Astrocyte (in vitro differentiated cells and primary cell): Measurements from ENCODE around the gene MAP7.

ENCODE experiments used
- CTCF ChIP-seq: IDR thresholded peaks from 2 replicates; pipeline ENCODE4 v1.5.1; 2011; ENCODE audit warnings: low read depth, mild to moderate bottlenecking, inconsistent platforms, low read length, moderate library complexity; ENCODE audit not compliant: insufficient read depth
- EZH2 ChIP-seq: IDR thresholded peaks from 2 replicates; pipeline ENCODE4 v1.6.1; 2012; ENCODE audit warnings: mild to moderate bottlenecking, low read length, inconsistent platforms; ENCODE audit not compliant: insufficient read depth

- TF ChIP-seq CTCF (no peak), EZH2 (no peak)
Observed at GRCh38 chr6:136362421-136363356, 187.5 kb downstream of the MAP7 start.
